HG03565 (cell line): Measurements from ENCODE around the gene ANXA4.
"Not testable (repeated sequence)": the region's sequence is repeated elsewhere in the genome, so short reads cannot be mapped to it uniquely, and the experiment has no call there.

Experiments used
- ATAC-seq: cut with Tn5 transposase; IDR thresholded peaks from one replicate; pipeline ENCODE4 v1.9.1; 2021; ENCODE audit warnings: mild to moderate bottlenecking, moderate library complexity; ENCODE audit not compliant: unreplicated experiment

Gene ANXA4

GRCh38 chr2:69753659-69754363 is 11.9 kb downstream of the ANXA4 start:
- no peak for ATAC-seq

- ATAC-seq, result no peak
Observed at GRCh38 chr2:69754633-69755032, 12.7 kb downstream of the ANXA4 start.

GRCh38 chr2:69755862-69756467 is 14.0 kb downstream of the ANXA4 start:
- ATAC-seq, result no peak

GRCh38 chr2:69762025-69762424 is 20.1 kb downstream of the ANXA4 start:
- ATAC-seq, result no peak

GRCh38 chr2:69762513-69763494 is 20.9 kb downstream of the ANXA4 start:
- no peak for ATAC-seq

DNA sequence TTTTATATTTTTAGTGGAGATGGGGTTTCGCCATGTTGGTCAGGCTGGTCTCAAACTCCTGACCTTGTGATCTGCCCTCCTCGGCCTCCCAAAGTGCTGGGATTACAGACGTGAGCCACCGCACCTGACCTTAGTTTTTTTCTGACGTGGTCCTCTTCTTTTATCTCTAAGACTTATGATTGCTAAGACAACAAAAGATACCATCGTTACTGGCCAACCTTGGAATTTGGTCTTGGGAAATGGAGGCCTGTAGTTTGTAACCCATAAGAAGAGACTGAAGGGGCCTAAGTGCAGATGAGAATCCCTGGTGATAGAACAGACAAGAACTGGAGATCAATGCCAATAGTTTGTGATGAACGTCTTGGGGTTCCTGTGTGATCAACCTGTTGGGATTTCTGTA is 21.9 kb downstream of the ANXA4 start:
- ATAC-seq, result not testable (repeated sequence)

DNA sequence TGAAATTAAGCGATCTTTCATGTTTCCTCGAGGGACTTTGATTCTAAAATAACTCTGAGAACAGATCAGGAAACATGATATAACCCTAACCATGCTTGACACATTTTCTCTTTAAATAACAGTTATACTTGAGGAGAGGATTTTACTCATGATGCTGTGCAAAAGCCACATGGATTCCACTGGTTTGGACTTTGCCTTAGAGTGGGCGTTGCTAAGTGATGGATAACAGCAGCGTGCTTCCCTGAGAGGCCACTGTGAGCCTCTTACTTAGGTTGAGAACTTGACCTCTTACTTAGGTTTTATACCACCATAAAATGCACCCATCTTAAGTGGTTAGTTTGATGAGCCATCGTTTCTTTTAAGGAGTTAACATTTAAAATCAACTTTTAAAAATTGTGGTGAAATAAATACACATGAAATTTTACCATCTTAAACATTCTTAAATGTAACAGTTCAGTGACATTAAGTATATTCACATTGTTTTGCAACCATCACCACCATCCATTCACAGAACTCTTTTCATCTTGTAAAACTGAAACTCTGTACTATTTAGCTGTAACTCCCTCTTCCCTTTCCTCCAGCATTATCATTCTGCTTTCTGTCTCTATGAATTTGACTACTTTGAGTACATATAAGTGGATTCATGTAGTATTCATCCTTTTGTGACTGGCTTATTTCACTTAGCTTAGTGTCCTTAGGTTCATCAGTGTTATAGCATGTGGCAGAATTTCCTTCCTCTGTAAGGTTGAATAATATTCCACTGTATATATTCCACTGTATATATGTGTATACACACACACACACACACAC is 22.6 kb downstream of the ANXA4 start:
- no peak for ATAC-seq

GRCh38 chr2:69765096-69765380 is 23.1 kb downstream of the ANXA4 start:
- no peak for ATAC-seq

- no peak for ATAC-seq
Observed at GRCh38 chr2:69766014-69766413, 24.1 kb downstream of the ANXA4 start.

DNA sequence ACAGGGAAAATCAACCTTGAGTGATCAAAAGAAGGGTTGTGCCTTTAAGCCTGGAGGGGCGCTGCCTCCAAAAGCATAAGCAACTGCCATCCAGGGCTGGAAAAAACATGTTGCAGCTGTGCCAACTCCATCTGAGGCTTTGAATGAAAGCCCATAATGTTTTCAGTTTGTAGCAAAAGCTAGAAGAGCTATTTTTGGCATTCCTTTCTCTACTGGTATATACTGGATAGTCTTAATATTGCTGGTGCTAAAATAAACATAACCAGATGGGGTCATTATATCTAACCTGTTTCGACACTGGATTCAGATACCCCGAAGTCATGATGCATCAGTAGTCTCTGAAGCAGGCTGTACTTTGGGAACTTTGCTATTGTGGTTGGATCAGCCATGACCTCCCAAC is 25.1 kb downstream of the ANXA4 start:
- ATAC-seq, result no peak

- ATAC-seq, result no peak
Observed at GRCh38 chr2:69768235-69768634, 26.3 kb downstream of the ANXA4 start.

GRCh38 chr2:69768789-69769188 is 26.9 kb downstream of the ANXA4 start:
- ATAC-seq, result no peak

- ATAC-seq, result no peak
Observed at GRCh38 chr2:69769272-69769671, 27.3 kb downstream of the ANXA4 start.

DNA sequence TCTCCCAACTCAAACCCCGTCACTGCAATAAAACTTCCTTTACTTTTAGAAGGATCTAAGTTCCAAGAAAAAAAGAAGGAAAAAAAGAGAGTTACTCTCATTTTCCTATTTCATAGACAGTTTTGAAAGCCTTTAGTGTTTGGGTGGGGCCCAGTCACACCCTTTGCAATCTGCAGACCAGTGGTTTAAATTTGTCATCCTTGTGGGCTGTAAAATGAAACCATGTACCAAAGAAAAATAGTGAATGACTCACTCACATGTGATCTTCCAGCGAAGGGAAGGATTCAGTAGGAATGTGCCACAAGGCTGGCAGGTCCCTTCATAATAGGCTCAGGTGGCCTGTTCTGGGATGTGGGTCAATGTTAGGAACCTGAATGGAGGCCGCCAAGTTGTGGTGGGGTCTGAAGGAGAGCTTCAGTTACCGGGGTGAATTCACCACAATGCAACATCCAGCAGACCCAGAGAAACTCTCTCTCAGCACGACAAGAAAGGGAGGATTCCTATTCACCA is 28.3 kb downstream of the ANXA4 start:
- ATAC-seq, result no peak

DNA sequence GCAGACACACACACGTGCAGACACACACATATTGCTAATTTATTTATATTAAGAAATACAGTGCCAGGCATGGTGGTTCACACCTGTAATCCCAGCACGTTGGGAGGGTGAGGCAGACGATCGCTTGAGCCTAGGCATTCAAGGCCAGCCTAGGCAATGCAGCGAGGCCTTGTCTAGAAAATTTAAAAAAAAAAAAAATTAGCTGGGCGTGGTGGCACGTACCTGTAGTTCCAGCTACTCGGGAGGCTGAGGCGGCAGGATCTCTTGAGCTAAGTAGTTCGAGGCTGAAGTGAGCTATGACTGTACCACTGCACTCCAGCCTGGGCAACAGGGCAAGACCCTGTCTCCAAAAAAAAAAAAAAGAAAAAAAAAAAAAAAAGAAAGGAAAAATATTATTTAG is 28.8 kb downstream of the ANXA4 start:
- ATAC-seq, result no peak

- ATAC-seq, result no peak
Observed at GRCh38 chr2:69771461-69771860, 29.5 kb downstream of the ANXA4 start.

DNA sequence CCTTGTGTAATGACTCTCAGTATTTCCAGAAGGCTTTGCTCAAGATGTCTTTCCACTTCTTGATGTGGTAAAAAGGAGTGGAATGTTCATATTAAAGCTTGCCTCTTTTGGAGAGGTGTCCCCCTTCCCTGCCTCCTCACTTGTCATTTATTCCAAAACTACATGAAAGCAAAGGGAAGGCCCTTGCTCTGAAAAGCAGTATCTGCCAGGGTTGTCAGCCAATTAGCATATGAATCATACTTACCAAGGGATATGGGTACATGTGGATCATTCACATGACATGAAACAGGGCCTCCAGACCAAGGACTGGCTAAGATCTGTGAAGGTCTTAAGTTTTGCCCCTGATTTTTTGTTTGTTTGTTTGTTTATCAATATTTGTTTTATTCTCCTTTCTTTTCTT is 31.3 kb downstream of the ANXA4 start:
- ATAC-seq, result no peak

GRCh38 chr2:69774258-69774983 is 32.5 kb downstream of the ANXA4 start:
- not testable (repeated sequence) for ATAC-seq

DNA sequence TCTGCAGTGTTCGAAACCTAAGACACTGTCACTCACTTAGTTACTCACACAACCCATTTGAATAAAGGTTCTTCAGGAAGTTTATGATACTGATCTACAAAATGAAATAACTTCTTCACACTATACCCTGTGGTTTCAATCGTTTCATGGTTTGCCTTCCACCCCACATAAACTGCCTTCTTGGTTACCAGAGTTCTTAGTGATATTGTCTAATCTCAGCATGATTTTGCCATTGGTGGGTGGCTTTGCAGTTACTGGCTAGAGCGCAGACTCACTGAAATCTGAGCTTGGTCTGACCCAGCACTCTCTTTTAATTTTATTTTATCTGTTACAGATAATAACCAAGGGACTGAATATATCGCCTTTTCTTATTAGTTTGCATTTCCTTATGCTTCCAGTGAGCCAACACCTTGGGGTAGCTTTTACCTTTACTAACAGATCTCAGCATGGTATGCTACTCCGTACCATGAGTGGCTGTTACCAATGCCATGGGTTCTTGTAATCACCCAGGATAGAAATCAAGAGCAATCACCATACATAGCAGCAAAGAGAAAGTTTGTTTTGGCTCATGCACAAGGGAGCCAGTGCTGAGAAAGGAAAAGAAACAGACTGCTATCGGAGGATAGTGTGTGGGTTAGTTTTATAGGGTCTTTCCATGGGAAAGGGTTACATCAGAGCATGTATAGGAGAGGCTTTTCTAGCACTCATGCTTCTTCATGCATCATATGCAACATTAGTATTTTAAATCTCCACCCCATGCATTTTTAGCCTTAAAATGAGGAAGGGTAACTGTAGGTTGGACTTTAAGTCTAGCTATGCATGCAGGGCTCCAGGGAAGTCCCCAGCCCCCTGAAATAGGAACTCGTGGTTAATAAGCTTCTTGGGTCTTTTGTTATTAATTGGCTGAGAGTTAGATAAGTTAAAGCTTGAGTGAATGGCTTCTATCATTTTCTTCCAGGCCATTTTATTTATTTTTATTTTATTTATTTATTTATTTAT is 33.3 kb downstream of the ANXA4 start:
- ATAC-seq, result peak; percentile 38
